ENCODE results near the gene FAM118A.

- TF ChIP-seq CTCF (IDR thresholded peaks at IDR 0.05) = no peak
- TF ChIP-seq POLR2A (IDR thresholded peaks at IDR 0.05) = no peak
Observed at GRCh38 chr22:45336971-45337431, 27.3 kb downstream of the FAM118A start.
